GM13976 (cell line): ENCODE results near the gene CLBA1.

ENCODE experiments used
- DNase-seq: peaks from one replicate; pipeline ENCODE4 v3.0.0; 2012; ENCODE audit warnings: low spot score
- CTCF ChIP-seq: IDR thresholded peaks from 2 replicates; pipeline ENCODE4 v1.5.1; 2012; ENCODE audit warnings: borderline replicate concordance, mild to moderate bottlenecking; ENCODE audit not compliant: insufficient read depth; ENCODE audit errors: extremely low read depth, missing control alignments, control extremely low read depth
- in situ Hi-C: fragments of 300-500 bp; cut with MboI; formaldehyde crosslinking; loops from one replicate; pipeline ENCODE4 v1.12.0; 2022; ENCODE audit warnings: low sequenced_read_pairs, mixed read lengths, inconsistent platforms; ENCODE audit not compliant: unreplicated experiment

Gene CLBA1

GRCh38 chr14:104977008-104977680, 8.4 kb upstream of the CLBA1 start:
- no peak for TF ChIP-seq CTCF
- DNase-seq, result no peak
- in situ Hi-C loops, result no loop called here

- in situ Hi-C loops, result no loop called here
- TF ChIP-seq CTCF, result no peak
- peak; percentile 76 for DNase-seq
Measured at GRCh38 chr14:104977681-104978653, 7.6 kb upstream of the CLBA1 start, which contains the start of gene AHNAK2. AHNAK2 (minus strand) TSS chr14:104978374; CDS start chr14:104978237, 137 bp downstream.

- no peak for TF ChIP-seq CTCF
- no peak for DNase-seq
- in situ Hi-C loops, result no loop called here
Measured at GRCh38 chr14:104978746-104979691, 6.6 kb upstream of the CLBA1 start.

- in situ Hi-C loops, result loop anchor here (10.0 kb wide), 1 partner anchor 55 kb away; no protein-coding TSS in a partner anchor
- no peak for TF ChIP-seq CTCF
- DNase-seq, result no peak
Measured at GRCh38 chr14:104979758-104980610, 5.6 kb upstream of the CLBA1 start.

GRCh38 chr14:104980611-104981531, 4.7 kb upstream of the CLBA1 start:
- TF ChIP-seq CTCF, result no peak
- in situ Hi-C loops, result loop anchor here (10.0 kb wide), 1 partner anchor 54 kb away; no protein-coding TSS in a partner anchor
- DNase-seq, result no peak
